Endothelial cell of umbilical vein (primary cell): ENCODE results near the gene ADAP1. TPM values are rescaled to one million over a fixed set of nuclear protein-coding genes. Genes with fewer than 3 reads are reported as not detected.

Experiments
- BruUV-seq: library from RNA; stranded (reverse); fragments of 400-500 nt; replicated peaks from 2 replicates; lab custom pipeline; 2021; lab: Mats Ljungman, UMichigan
- CTCF ChIA-PET: fragments of 300-600, 350-600 bp; sonication (Branson Sonifier 250); formaldehyde crosslinking; loops from one replicate; lab custom pipeline; 2021; ENCODE audit warnings: antibody characterized with exemption, inconsistent platforms; lab: Charles Lee
- POLR2A ChIA-PET: fragments of 300-600, 350-600 bp; sonication (Branson Sonifier 250); formaldehyde crosslinking; loops from one replicate; lab custom pipeline; 2021; ENCODE audit warnings: antibody characterized with exemption, inconsistent platforms; lab: Charles Lee
- DNase-seq: peaks from one replicate; pipeline ENCODE4 v3.0.0-alpha.2; 2011; ENCODE audit warnings: low read depth, low spot score
- FAIRE-seq: peaks from 2 replicates; lab custom pipeline; 2011; peaks lifted over from hg19 to GRCh38; lab: Jason Lieb, UNC
- H2AFZ ChIP-seq: 2 replicates; pipeline ENCODE4 v1.6.0; 2012; ENCODE audit warnings: low read depth, low read length, control low read depth, inconsistent platforms
- H3K27ac ChIP-seq: 2 replicates; pipeline ENCODE4 v1.5.1; 2011; ENCODE audit warnings: low read depth, mild to moderate bottlenecking, control low read depth, low read length, moderate library complexity; ENCODE audit not compliant: insufficient read depth
- H3K27me3 ChIP-seq, 2 experiments: 2 replicates each; pipeline versions ENCODE4 v1.6.0 to v1.6.1; 2011; ENCODE audit warnings: low read length in 2 of 2, mixed read lengths in 1 of 2; ENCODE audit not compliant: control insufficient read depth in 2 of 2, insufficient read depth in 2 of 2
- H3K36me3 ChIP-seq, 2 experiments: 2 replicates in 1 of 2; 3 replicates in 1 of 2; pipeline ENCODE4 v1.5.1; 2011; ENCODE audit warnings: low read length in 2 of 2, mild to moderate bottlenecking in 1 of 2, moderate library complexity in 1 of 2; ENCODE audit not compliant: control insufficient read depth in 2 of 2, insufficient read depth in 2 of 2; ENCODE audit errors: extremely low read depth in 1 of 2
- H3K4me1 ChIP-seq: 3 replicates; pipeline ENCODE4 v1.5.1; 2011; ENCODE audit warnings: mild to moderate bottlenecking, low read length; ENCODE audit not compliant: control insufficient read depth, insufficient read depth; ENCODE audit errors: extremely low read depth
- H3K4me2 ChIP-seq: 2 replicates; pipeline ENCODE4 v1.6.1; 2011; ENCODE audit warnings: low read length, control low read depth, mixed read lengths; ENCODE audit not compliant: insufficient read depth
- H3K4me3 ChIP-seq, 3 experiments: fragments of 200-600 bp in 1 of 3; sonication (generic), shearing (Covaris generic) in 1 of 3; replicated peaks in 1 of 3; 2 replicates each; pipeline ENCODE4 v1.5.1; 2011 to 2016; ENCODE audit warnings: control low read depth in 3 of 3, low read length in 3 of 3, mild to moderate bottlenecking in 2 of 3, inconsistent platforms in 1 of 3, low read depth in 1 of 3, moderate library complexity in 1 of 3; ENCODE audit not compliant: insufficient read depth in 1 of 3
- H3K79me2 ChIP-seq: 2 replicates; pipeline ENCODE4 v1.6.0; 2012; ENCODE audit warnings: low read length, inconsistent platforms; ENCODE audit not compliant: control insufficient read depth, insufficient read depth
- H3K9ac ChIP-seq: replicated peaks from 2 replicates; pipeline ENCODE3; 2011; ENCODE audit warnings: low read length, control low read depth; ENCODE audit not compliant: insufficient read depth; ENCODE audit errors: extremely low read depth
- H3K9me1 ChIP-seq: replicated peaks from 3 replicates; pipeline ENCODE4 v1.6.0; 2011; ENCODE audit warnings: mild to moderate bottlenecking, low read length; ENCODE audit not compliant: control insufficient read depth, insufficient read depth; ENCODE audit errors: extremely low read depth
- H3K9me3 ChIP-seq: replicated peaks from 2 replicates; pipeline ENCODE4 v1.5.1; 2012; ENCODE audit warnings: low read length, inconsistent platforms; ENCODE audit not compliant: control insufficient read depth, insufficient read depth
- H4K20me1 ChIP-seq: replicated peaks from 2 replicates; pipeline ENCODE3; 2011; ENCODE audit warnings: mild to moderate bottlenecking, low read length; ENCODE audit not compliant: control insufficient read depth, insufficient read depth; ENCODE audit errors: extremely low read depth
- CTCF ChIP-seq, 2 donors: IDR thresholded peaks; 1 replicate in 1 of 2; 2 replicates in 1 of 2; pipeline ENCODE4 v1.5.1; 2011; ENCODE audit warnings: low read length in 2 of 2, mild to moderate bottlenecking in 2 of 2, moderate library complexity in 2 of 2, control low read depth in 1 of 2, inconsistent platforms in 1 of 2, low read depth in 1 of 2; ENCODE audit not compliant: insufficient read depth in 1 of 2; ENCODE audit errors: extremely low read depth in 1 of 2
- EZH2 ChIP-seq: IDR thresholded peaks from 2 replicates; pipeline ENCODE4 v1.6.1; 2012; ENCODE audit warnings: borderline replicate concordance, low read depth, mild to moderate bottlenecking, moderate library complexity, low read length, inconsistent platforms; ENCODE audit not compliant: severe bottlenecking
- FOS ChIP-seq: IDR thresholded peaks from 2 replicates; pipeline ENCODE4 v1.6.1; 2011; ENCODE audit warnings: mild to moderate bottlenecking, low read length, moderate library complexity, borderline replicate concordance; ENCODE audit not compliant: insufficient read depth
- GATA2 ChIP-seq: IDR thresholded peaks from 2 replicates; pipeline ENCODE4 v1.7.0; 2011; ENCODE audit warnings: low read depth, mild to moderate bottlenecking, moderate library complexity, mixed read lengths, low read length; ENCODE audit not compliant: insufficient read length, insufficient read depth
- JUN ChIP-seq: IDR thresholded peaks from 2 replicates; pipeline ENCODE4 v1.6.1; 2011; ENCODE audit warnings: borderline replicate concordance, low read depth; ENCODE audit not compliant: insufficient read length, insufficient read depth
- MAX ChIP-seq: IDR thresholded peaks from 2 replicates; pipeline ENCODE4 v1.6.1; 2011; ENCODE audit not compliant: insufficient read depth, insufficient read length
- MYC ChIP-seq: IDR thresholded peaks from one replicate; pipeline ENCODE4 v1.6.1; 2011; ENCODE audit warnings: mild to moderate bottlenecking, low read depth, low read length
- POLR2A ChIP-seq: IDR thresholded peaks from 2 replicates; pipeline ENCODE4 v1.6.1; 2012; ENCODE audit warnings: low read depth, mild to moderate bottlenecking, control low read depth, low read length
- POLR2AphosphoS5 ChIP-seq: IDR thresholded peaks from 2 replicates; pipeline ENCODE4 v1.6.1; 2012; ENCODE audit warnings: low read depth, mild to moderate bottlenecking, control low read depth, low read length, moderate library complexity; ENCODE audit not compliant: insufficient read depth
- dilution Hi-C: fragments of 300-500 bp; cut with MboI; formaldehyde crosslinking; loops from one replicate; pipeline ENCODE4 v1.15.0; 2019; ENCODE audit warnings: low sequenced_read_pairs; ENCODE audit not compliant: extremely low pct_ligation_motif_present
- intact Hi-C: fragments of 100-400 bp; cut with micrococcal nuclease; formaldehyde crosslinking; loops from one replicate; pipeline ENCODE4 v1.10.0; 2022
- polyA plus RNA-seq, 4 experiments: library from polyadenylated mRNA; depleted of rRNA in 3 of 4; stranded (reverse) in 3 of 4; unstranded in 1 of 4; fragments of >200 nt; gene quantifications; 2 replicates each; pipeline versions ENCODE4 v1.2.1 to v1.2.3, GENCODE V29; 2011 to 2012; ENCODE audit warnings: missing spikeins in 1 of 4
- total RNA-seq: library from RNA; stranded (reverse); gene quantifications from 2 replicates; pipeline ENCODE4 v1.2.3, GENCODE V29; 2021

Gene ADAP1
- total and polyA plus RNA-seq, 2 donors (not counting 3 experiments of a cell fraction or from before 2014, with no cell fraction given): 0.49 to 0.58 TPM

DNA sequence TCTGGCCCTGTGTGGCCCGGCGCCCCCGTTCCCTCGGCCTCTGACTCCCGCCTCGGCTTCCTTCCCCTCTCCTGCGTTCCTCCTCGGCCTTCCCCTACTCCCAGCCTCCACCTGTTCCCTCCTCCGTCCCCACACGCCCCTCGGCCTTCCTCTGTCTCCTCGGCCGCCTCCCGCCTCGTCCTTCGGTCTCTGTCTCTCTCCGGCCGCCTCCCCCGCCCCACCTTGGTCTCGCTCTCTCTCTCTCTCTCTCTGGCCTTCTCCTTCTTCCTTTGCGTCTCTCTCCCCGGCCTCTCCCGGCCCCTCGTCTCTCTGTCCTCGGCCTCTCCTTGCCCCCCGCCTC, 77.5 kb downstream of the ADAP1 start:
- intact Hi-C loops (loop anchor here (1.0 to 5.0 kb wide), 3 partner anchors 24 to 275 kb away; no protein-coding TSS in a partner anchor), dilution Hi-C loops (no loop called here)
- no peaks in the 10 kb centered on the region for H3K27me3 ChIP-seq
- no TSS peak for BruUV-seq
- peak overlapping the region; percentile 35 for H2AFZ ChIP-seq
- no peaks in the 10 kb centered on the region for H4K20me1 ChIP-seq
- TF ChIP-seq POLR2AphosphoS5 (no peak), FOS (no peak), POLR2A (no peak), JUN (no peak), MAX (no peak)
- CTCF ChIA-PET: interaction anchor here (1.0 kb wide), 1 partner anchor 21 kb away, joined by 4 read pairs; no protein-coding TSS in a partner anchor
- peak overlapping the region; percentile 25 for H3K27ac ChIP-seq
- peak overlapping the region; percentile 66 to 99 (median 75) for H3K4me3 ChIP-seq
- H3K9me1 ChIP-seq: no peaks in the 10 kb centered on the region
- H3K36me3 ChIP-seq: peaks cover 0 to 9% of the 10 kb centered on the region in 2 experiments
- H3K9me3 ChIP-seq: no peaks in the 10 kb centered on the region
- H3K4me2 ChIP-seq: no peak overlapping the region
- peak overlapping the region; percentile 79 for H3K9ac ChIP-seq
- FAIRE-seq (no peak), DNase-seq (peak; percentile 47)
- H3K79me2 ChIP-seq: peaks cover 48% of the 10 kb centered on the region
- peaks cover 12% of the 10 kb centered on the region for H3K4me1 ChIP-seq
- POLR2A ChIA-PET: no interaction called here

DNA sequence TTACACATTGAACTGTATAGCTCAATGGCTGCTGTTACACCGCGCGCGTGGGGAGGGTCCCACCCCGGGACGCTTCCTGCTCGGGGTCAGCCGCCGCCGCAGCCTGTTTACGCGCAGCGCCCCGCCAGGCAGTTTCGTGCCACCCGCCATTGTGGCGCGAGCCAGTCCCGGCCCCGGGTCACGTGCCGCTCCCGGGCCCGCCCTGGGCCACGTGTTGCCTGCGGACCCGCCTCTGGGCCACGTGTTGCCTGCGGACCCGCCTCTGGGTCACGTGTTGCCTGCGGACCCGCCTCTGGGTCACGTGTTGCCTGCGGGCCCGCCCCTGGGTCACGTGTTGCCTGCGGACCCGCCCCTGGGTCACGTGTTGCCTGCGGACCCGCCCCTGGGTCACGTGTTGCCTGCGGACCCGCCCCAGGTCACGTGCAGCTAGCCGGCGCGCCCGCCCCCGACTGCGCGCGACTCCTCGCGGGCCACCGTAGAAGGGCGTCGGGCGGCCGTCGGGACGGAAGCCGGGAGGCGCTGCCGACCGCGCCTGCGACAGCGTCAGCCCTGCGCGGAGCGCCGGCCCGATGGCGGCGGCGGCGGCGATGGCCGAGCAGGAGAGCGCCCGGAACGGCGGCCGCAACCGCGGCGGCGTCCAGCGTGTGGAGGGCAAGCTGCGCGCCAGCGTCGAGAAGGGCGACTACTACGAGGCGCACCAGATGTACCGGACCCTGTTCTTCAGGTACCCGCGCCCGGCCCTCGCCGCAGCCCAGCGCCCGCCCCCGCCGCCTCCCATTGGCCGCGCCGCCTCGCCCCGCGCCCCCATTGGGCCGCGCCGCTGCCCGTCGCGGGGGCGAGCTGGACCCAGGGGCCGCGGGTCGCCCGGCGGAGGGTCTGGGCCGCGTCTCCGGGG, 78.2 kb downstream of the ADAP1 start, which contains the start of gene GET4:
Gene GET4, plus strand, starts transcription at position 478 of the 895 bp plus-strand sequence. Its CDS starts 92 bp downstream, at position 570.
- Histone ChIP-seq H3K27me3 (no peaks in the 10 kb centered on the region), H3K79me2 (peaks cover 42% of the 10 kb centered on the region), H3K9me3 (no peaks in the 10 kb centered on the region), H3K4me2 (no peak within 1 kb of the TSS), H2AFZ (peak within 1 kb of the TSS; percentile 55), H3K4me3 (peak within 1 kb of the TSS; percentile 66 to 99 (median 75)), H3K9me1 (no peaks in the 10 kb centered on the region), H3K9ac (peak within 1 kb of the TSS; percentile 79), H3K4me1 (peaks cover 12% of the 10 kb centered on the region), H3K27ac (peak within 1 kb of the TSS; percentile 45), H3K36me3 (peaks cover 0 to 9% of the 10 kb centered on the region in 2 experiments), H4K20me1 (no peaks in the 10 kb centered on the region)
- TF ChIP-seq MYC (peak; percentile 53), POLR2AphosphoS5 (peak; percentile 97), GATA2 (no peak), POLR2A (peak; percentile 80), MAX (peak; percentile 100), FOS (no peak), EZH2 (no peak), CTCF (IDR thresholded peaks at IDR 0.05; ENCODE audit: extremely low read depth in 1 of 2, insufficient read depth in 1 of 2, low read depth in 1 of 2, low read length in 2 of 2) (peak in 1 of 2 donors; percentile 14)
- FAIRE-seq (peak; percentile 97), DNase-seq (peak; percentile 96)
- ChIA-PET CTCF (interaction anchor here (1.0 kb wide), 1 partner anchor 22 kb away, joined by 4 read pairs; no protein-coding TSS in a partner anchor), POLR2A (no interaction called here)
- intact Hi-C loops (loop anchor here (1.0 to 5.0 kb wide), 3 partner anchors 25 to 274 kb away; no protein-coding TSS in a partner anchor), dilution Hi-C loops (no loop called here)
- BruUV-seq: no TSS peak
